H9 (cell line): ENCODE measurements around the gene COL27A1. TPM values are rescaled to one million over a fixed set of nuclear protein-coding genes. Genes with fewer than 3 reads are reported as not detected.

Source experiments
- DNase-seq: peaks from one replicate; pipeline ENCODE4 v3.0.0-alpha.2; 2017
- H2AFZ ChIP-seq: one replicate; pipeline ENCODE4 v1.6.1; 2013; ENCODE audit warnings: mild to moderate bottlenecking, low read length, control low read depth, moderate library complexity
- H2AK5ac ChIP-seq: 2 replicates; pipeline ENCODE4 v1.6.1; 2013; ENCODE audit warnings: low read length, control low read depth, mixed read lengths; ENCODE audit not compliant: insufficient read length
- H2BK120ac ChIP-seq: one replicate; pipeline ENCODE4 v1.6.1; 2013; ENCODE audit warnings: low read depth, mild to moderate bottlenecking, low read length, control low read depth, inconsistent platforms; ENCODE audit not compliant: poor library complexity, severe bottlenecking
- H2BK12ac ChIP-seq: 2 replicates; pipeline ENCODE4 v1.6.1; 2013; ENCODE audit warnings: low read length, control low read depth, mixed read lengths, low read depth; ENCODE audit not compliant: insufficient read length
- H2BK15ac ChIP-seq: 2 replicates; pipeline ENCODE4 v1.6.1; 2013; ENCODE audit warnings: low read depth, low read length, control low read depth
- H2BK20ac ChIP-seq: one replicate; pipeline ENCODE4 v1.6.1; 2013; ENCODE audit warnings: low read depth, mild to moderate bottlenecking, low read length, control low read depth, inconsistent platforms; ENCODE audit not compliant: poor library complexity, severe bottlenecking
- H2BK5ac ChIP-seq: 2 replicates; pipeline ENCODE4 v1.6.1; 2013; ENCODE audit warnings: low read length, control low read depth, mixed read lengths; ENCODE audit not compliant: insufficient read length
- H3K14ac ChIP-seq: 2 replicates; pipeline ENCODE4 v1.6.1; 2013; ENCODE audit warnings: low read length, control low read depth; ENCODE audit not compliant: insufficient read depth
- H3K18ac ChIP-seq: 2 replicates; pipeline ENCODE4 v1.6.1; 2013; ENCODE audit warnings: low read depth, mild to moderate bottlenecking, mixed read lengths, low read length, control low read depth; ENCODE audit not compliant: insufficient read length
- H3K23ac ChIP-seq: 2 replicates; pipeline ENCODE4 v1.6.1; 2013; ENCODE audit warnings: low read length, control low read depth, mixed read lengths, low read depth; ENCODE audit not compliant: insufficient read length
- H3K23me2 ChIP-seq: 2 replicates; pipeline ENCODE4 v1.6.1; 2013; ENCODE audit warnings: low read depth, mild to moderate bottlenecking, mixed read lengths, low read length, control low read depth; ENCODE audit not compliant: insufficient read length, poor library complexity, severe bottlenecking
- H3K27ac ChIP-seq: 2 replicates; pipeline ENCODE4 v1.5.1; 2013; ENCODE audit warnings: low read length, control low read depth, mixed read lengths, low read depth; ENCODE audit not compliant: insufficient read length
- H3K27me3 ChIP-seq: 2 replicates; pipeline ENCODE4 v1.6.1; 2013; ENCODE audit warnings: low read length, control low read depth, inconsistent platforms; ENCODE audit not compliant: insufficient read depth
- H3K4ac ChIP-seq: 2 replicates; pipeline ENCODE4 v1.6.1; 2013; ENCODE audit warnings: low read depth, mild to moderate bottlenecking, control low read depth, inconsistent platforms, low read length, moderate library complexity
- H3K4me1 ChIP-seq: 2 replicates; pipeline ENCODE4 v1.6.1; 2013; ENCODE audit warnings: low read length, control low read depth, inconsistent platforms; ENCODE audit not compliant: insufficient read depth
- H3K4me2 ChIP-seq: 2 replicates; pipeline ENCODE4 v1.6.1; 2013; ENCODE audit warnings: low read length, control low read depth, mixed read lengths; ENCODE audit not compliant: insufficient read length, insufficient read depth
- H3K56ac ChIP-seq: 2 replicates; pipeline ENCODE4 v1.6.1; 2013; ENCODE audit warnings: low read depth, mild to moderate bottlenecking, mixed read lengths, low read length, control low read depth; ENCODE audit not compliant: insufficient read length
- H3K79me1 ChIP-seq: 2 replicates; pipeline ENCODE4 v1.6.1; 2013; ENCODE audit warnings: low read depth, mild to moderate bottlenecking, moderate library complexity, low read length, control low read depth, inconsistent platforms; ENCODE audit not compliant: insufficient read depth, poor library complexity, severe bottlenecking
- H3K79me2 ChIP-seq: 2 replicates; pipeline ENCODE4 v1.6.1; 2013; ENCODE audit warnings: low read length, control low read depth, inconsistent platforms; ENCODE audit not compliant: insufficient read depth
- H3K9ac ChIP-seq: 2 replicates; pipeline ENCODE4 v1.6.1; 2013; ENCODE audit warnings: low read length, control low read depth, mixed read lengths; ENCODE audit not compliant: insufficient read length; ENCODE audit errors: extremely low read depth
- H3K9me3 ChIP-seq: one replicate; pipeline ENCODE4 v1.6.1; 2013; ENCODE audit warnings: low read depth, low read length, inconsistent platforms; ENCODE audit not compliant: control insufficient read depth
- H3T11ph ChIP-seq: one replicate; pipeline ENCODE4 v1.6.1; 2013; ENCODE audit warnings: mild to moderate bottlenecking, low read length, control low read depth, inconsistent platforms
- H4K20me1 ChIP-seq: one replicate; pipeline ENCODE4 v1.6.1; 2013; ENCODE audit not compliant: control insufficient read depth, insufficient read length, insufficient read depth
- H4K5ac ChIP-seq: 2 replicates; pipeline ENCODE4 v1.6.1; 2013; ENCODE audit warnings: low read depth, mild to moderate bottlenecking, mixed read lengths, low read length, control low read depth; ENCODE audit not compliant: insufficient read length
- H4K8ac ChIP-seq: replicated peaks from 2 replicates; pipeline ENCODE4 v1.6.1; 2013; ENCODE audit warnings: low read length, control low read depth, mixed read lengths, low read depth; ENCODE audit not compliant: insufficient read length
- H4K91ac ChIP-seq: 2 replicates; pipeline ENCODE4 v1.6.1; 2013; ENCODE audit warnings: low read depth, mild to moderate bottlenecking, moderate library complexity, mixed read lengths, low read length, control low read depth; ENCODE audit not compliant: insufficient read length
- H3K27ac Mint-ChIP-seq, 3 experiments: 2 replicates in 2 of 3; 3 replicates in 1 of 3; pipeline ENCODE4 v1.8.0; 2020 to 2021; ENCODE audit warnings: mixed read lengths in 3 of 3, mild to moderate bottlenecking in 1 of 3, moderate library complexity in 1 of 3
- H3K27me3 Mint-ChIP-seq: 2 replicates; pipeline ENCODE4 v1.8.0; 2021; ENCODE audit warnings: low read depth, mild to moderate bottlenecking, moderate library complexity, mixed read lengths
- H3K36me3 Mint-ChIP-seq, 3 experiments: 2 replicates in 2 of 3; 3 replicates in 1 of 3; pipeline ENCODE4 v1.8.0; 2020 to 2021; ENCODE audit warnings: low read depth in 3 of 3, mixed read lengths in 3 of 3; ENCODE audit not compliant: insufficient read depth in 1 of 3
- H3K4me1 Mint-ChIP-seq, 2 experiments: 2 replicates each; pipeline ENCODE4 v1.8.0; 2020; ENCODE audit warnings: mixed read lengths in 2 of 2
- H3K4me3 Mint-ChIP-seq, 2 experiments: 2 replicates in 1 of 2; 3 replicates in 1 of 2; pipeline ENCODE4 v1.8.0; 2020 to 2021; ENCODE audit warnings: mild to moderate bottlenecking in 2 of 2, mixed read lengths in 2 of 2, moderate library complexity in 1 of 2
- H3K9me3 Mint-ChIP-seq, 2 experiments: 2 replicates in 1 of 2; 3 replicates in 1 of 2; pipeline ENCODE4 v1.8.0; 2020; ENCODE audit warnings: mild to moderate bottlenecking in 2 of 2, mixed read lengths in 2 of 2, moderate library complexity in 1 of 2
- WGBS: extraction: QIAGEN DNeasy Blood & Tissue Kit; methylation state at CpG from one replicate; pipeline ENCODE4 v1.1.7; 2013; ENCODE audit warnings: missing lambda C conversion rate, low lambda C conversion rate, mixed read lengths; ENCODE audit not compliant: insufficient read length; ENCODE audit errors: extremely low coverage; 5-methylcytosine and 5-hydroxymethylcytosine counted together
- total RNA-seq: library from RNA; stranded (reverse); gene quantifications from 2 replicates; pipeline ENCODE4 v1.2.1, GENCODE V29; 2021
- TF ChIP-seq, protein P1 (sequence below): fragments of 200-600 bp; sonication (generic); conservative IDR thresholded peaks from 3 replicates; pipeline ENCODE4 v1.8.0; 2021; ENCODE audit warnings: antibody characterized with exemption, mild to moderate bottlenecking

COL27A1 gene
- total RNA-seq, 1 experiment from 2014 or later: 17.9 TPM

DNA sequence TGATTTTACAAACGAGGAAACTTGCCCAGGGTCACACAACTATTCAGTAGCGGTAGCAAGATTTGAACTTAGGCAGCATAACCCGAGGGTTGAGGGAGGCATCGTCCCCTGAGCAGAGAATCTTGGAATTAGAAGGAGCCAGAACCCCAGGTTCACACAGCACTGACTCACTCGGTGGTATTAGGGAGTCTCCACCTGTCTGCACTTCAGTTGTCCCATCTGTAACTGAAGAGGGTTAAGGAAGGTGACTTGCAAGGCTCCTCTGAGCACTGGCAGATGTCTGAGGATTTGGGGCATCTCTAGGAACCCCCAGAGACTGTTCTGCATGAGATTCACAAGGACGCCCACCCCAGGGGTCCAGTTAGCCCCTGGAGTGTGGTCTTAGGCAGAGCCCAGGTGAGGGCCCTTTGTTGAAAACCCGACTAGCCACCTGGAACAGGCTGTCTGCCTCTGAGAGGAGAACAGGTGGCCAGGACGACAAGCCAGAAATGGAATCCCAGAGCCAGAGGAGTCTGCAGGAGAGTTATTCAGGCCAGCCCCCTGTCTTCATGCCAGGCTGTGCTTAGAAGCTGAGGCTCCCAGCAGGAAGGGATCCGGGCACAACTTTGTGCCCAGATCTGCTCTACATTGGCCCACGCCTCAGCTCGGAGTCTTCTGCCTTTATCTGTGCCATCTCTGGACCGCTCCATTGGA, 117.5 kb downstream of the COL27A1 start:
- Histone ChIP-seq H3K23ac (no peak overlapping the region), H3K14ac (no peak overlapping the region), H3K27ac (no peak overlapping the region), H4K20me1 (no peaks in the 10 kb centered on the region), H3T11ph (no peak overlapping the region), H2BK120ac (no peak overlapping the region), H4K91ac (no peak overlapping the region), H3K18ac (no peak overlapping the region), H3K56ac (no peak overlapping the region), H2AFZ (no peak overlapping the region), H3K4me2 (no peak overlapping the region), H3K9me3 (no peaks in the 10 kb centered on the region), H2BK12ac (no peak overlapping the region), H2BK20ac (no peak overlapping the region), H3K27me3 (no peaks in the 10 kb centered on the region), H3K23me2 (no peaks in the 10 kb centered on the region), H2AK5ac (no peak overlapping the region), H3K4me1 (no peaks in the 10 kb centered on the region), H3K4ac (no peak overlapping the region), H2BK5ac (no peak overlapping the region), H3K9ac (no peak overlapping the region), H4K8ac (no peak overlapping the region), H3K79me2 (no peaks in the 10 kb centered on the region), H3K79me1 (no peaks in the 10 kb centered on the region), H2BK15ac (no peak overlapping the region), H4K5ac (no peak overlapping the region)
- TF ChIP-seq, protein P1, sequence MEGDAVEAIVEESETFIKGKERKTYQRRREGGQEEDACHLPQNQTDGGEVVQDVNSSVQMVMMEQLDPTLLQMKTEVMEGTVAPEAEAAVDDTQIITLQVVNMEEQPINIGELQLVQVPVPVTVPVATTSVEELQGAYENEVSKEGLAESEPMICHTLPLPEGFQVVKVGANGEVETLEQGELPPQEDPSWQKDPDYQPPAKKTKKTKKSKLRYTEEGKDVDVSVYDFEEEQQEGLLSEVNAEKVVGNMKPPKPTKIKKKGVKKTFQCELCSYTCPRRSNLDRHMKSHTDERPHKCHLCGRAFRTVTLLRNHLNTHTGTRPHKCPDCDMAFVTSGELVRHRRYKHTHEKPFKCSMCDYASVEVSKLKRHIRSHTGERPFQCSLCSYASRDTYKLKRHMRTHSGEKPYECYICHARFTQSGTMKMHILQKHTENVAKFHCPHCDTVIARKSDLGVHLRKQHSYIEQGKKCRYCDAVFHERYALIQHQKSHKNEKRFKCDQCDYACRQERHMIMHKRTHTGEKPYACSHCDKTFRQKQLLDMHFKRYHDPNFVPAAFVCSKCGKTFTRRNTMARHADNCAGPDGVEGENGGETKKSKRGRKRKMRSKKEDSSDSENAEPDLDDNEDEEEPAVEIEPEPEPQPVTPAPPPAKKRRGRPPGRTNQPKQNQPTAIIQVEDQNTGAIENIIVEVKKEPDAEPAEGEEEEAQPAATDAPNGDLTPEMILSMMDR: no peak
- Mint-ChIP-seq H3K4me3 (no peak overlapping the region), H3K27ac (peak overlapping the region in 1 of 3 experiments; percentile 34; a peak in 3 of 7 replicates), H3K4me1 (no peaks in the 10 kb centered on the region; a peak in 1 of 4 replicates), H3K36me3 (peaks cover 0 to 2% (median under 1%) of the 10 kb centered on the region in 3 experiments; a peak in 2 of 7 replicates), H3K9me3 (no peaks in the 10 kb centered on the region), H3K27me3 (no peaks in the 10 kb centered on the region; the same call in 1 of the 2 replicates)
- no peak for DNase-seq
- no CpG with 5 or more reads among the region's 12 CpGs for WGBS
